ENCODE measurements around the gene FAM89B.

Gene FAM89B

GRCh38 chr11:65584106-65584505, 11.8 kb downstream of the FAM89B start:
- no peak overlapping the region for H3K4me3 ChIP-seq (ENCODE audit: low read depth, low read length)
- no peak for DNase-seq (ENCODE audit: low read depth)
- TF ChIP-seq, protein P1, sequence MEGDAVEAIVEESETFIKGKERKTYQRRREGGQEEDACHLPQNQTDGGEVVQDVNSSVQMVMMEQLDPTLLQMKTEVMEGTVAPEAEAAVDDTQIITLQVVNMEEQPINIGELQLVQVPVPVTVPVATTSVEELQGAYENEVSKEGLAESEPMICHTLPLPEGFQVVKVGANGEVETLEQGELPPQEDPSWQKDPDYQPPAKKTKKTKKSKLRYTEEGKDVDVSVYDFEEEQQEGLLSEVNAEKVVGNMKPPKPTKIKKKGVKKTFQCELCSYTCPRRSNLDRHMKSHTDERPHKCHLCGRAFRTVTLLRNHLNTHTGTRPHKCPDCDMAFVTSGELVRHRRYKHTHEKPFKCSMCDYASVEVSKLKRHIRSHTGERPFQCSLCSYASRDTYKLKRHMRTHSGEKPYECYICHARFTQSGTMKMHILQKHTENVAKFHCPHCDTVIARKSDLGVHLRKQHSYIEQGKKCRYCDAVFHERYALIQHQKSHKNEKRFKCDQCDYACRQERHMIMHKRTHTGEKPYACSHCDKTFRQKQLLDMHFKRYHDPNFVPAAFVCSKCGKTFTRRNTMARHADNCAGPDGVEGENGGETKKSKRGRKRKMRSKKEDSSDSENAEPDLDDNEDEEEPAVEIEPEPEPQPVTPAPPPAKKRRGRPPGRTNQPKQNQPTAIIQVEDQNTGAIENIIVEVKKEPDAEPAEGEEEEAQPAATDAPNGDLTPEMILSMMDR (conservative IDR thresholded peaks at IDR 0.05; ENCODE audit: low read depth, low read length), result no peak

GRCh38 chr11:65584723-65585171, 12.4 kb downstream of the FAM89B start:
- no peak overlapping the region for H3K4me3 ChIP-seq (ENCODE audit: low read depth, low read length)
- peak; percentile 17 for DNase-seq (ENCODE audit: low read depth)
- TF ChIP-seq, protein P1 (conservative IDR thresholded peaks at IDR 0.05; ENCODE audit: low read depth, low read length), result no peak

DNA sequence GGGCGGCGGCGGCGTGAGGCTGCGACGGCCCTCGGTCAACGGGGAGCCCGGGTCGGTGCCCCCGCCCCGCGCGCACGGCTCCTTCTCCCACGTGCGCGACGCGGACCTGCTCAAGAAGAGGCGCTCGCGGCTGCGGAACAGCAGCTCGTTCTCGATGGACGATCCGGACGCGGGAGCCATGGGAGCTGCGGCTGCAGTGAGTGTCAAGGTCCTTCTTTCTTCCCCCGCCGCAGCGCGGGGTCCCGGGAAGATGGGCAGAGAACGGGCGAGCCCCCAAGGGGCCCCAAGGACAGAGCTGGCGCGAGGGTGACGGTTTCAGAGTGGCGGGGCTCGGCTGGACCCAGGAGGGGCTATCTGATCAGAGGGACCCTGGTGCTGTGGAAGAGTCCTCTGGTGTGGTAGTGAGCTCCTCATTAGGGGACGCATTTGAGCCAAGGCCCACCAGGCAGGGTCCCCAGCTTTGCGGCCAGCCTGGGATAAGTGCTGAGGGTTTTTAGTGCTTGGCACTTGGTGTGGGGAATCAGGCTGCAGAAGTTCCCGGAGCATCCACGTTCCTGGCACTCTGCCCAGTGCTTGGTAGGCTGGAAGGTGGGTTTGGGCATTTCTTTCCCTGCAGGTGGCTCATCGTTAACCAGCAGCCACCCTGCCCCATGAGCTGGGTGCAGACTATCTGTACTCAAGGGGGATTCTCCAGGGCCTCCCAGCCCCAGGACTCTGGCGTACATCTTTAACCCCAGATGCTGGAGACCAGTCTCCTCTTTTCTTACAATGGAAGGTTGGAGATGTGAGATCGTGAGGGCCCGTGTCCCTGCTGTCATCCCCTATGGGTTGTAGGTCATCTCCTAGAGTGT, 13.3 kb downstream of the FAM89B start:
- TF ChIP-seq, protein P1 (conservative IDR thresholded peaks at IDR 0.05; ENCODE audit: low read depth, low read length), result no peak
- DNase-seq (ENCODE audit: low read depth), result no peak
- no peak overlapping the region for H3K4me3 ChIP-seq (ENCODE audit: low read depth, low read length)

DNA sequence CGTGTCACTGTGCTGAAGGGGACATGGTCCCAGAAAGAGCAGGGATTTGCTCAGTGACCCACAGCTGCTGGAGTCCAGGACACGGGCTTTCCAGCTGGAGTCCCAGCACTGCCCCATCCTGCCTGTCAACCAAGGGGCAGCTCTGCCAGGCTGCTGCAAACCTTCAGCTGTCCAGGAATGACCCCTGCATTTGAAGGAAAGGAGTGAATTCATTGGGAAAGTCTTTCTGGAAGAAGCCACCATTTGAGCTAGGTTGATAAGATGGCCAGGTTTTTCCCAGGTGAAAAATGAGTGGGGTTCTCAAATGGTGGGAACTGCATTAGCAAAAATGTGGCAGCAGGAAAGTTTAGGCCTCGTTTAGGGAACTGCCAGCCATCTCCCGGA, 13.9 kb downstream of the FAM89B start:
- no peak overlapping the region for H3K4me3 ChIP-seq (ENCODE audit: low read depth, low read length)
- DNase-seq (ENCODE audit: low read depth), result no peak
- TF ChIP-seq, protein P1 (conservative IDR thresholded peaks at IDR 0.05; ENCODE audit: low read depth, low read length), result no peak

DNA sequence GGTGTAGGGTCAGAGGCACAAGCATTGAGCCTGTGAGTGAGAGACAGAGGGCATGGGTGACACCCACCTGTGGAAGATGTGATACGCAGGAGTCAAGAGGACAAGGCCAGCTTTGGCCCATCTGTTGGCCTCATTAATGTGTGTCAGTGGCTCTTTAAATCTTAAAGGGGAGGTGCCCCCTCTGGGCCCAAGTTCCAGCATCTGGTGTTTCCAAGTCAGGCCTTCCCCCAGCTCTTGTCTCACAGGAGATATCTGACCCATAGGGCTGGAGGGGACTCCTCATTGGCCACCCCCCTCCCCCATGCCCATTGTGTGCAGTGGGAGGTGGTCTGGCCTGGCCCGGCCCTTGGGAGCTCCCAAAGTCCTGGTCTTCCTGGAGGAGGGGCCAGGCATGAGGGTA, 14.3 kb downstream of the FAM89B start:
- TF ChIP-seq, protein P1 (conservative IDR thresholded peaks at IDR 0.05; ENCODE audit: low read depth, low read length), result no peak
- peak; percentile 33 for DNase-seq (ENCODE audit: low read depth)
- no peak overlapping the region for H3K4me3 ChIP-seq (ENCODE audit: low read depth, low read length)

DNA sequence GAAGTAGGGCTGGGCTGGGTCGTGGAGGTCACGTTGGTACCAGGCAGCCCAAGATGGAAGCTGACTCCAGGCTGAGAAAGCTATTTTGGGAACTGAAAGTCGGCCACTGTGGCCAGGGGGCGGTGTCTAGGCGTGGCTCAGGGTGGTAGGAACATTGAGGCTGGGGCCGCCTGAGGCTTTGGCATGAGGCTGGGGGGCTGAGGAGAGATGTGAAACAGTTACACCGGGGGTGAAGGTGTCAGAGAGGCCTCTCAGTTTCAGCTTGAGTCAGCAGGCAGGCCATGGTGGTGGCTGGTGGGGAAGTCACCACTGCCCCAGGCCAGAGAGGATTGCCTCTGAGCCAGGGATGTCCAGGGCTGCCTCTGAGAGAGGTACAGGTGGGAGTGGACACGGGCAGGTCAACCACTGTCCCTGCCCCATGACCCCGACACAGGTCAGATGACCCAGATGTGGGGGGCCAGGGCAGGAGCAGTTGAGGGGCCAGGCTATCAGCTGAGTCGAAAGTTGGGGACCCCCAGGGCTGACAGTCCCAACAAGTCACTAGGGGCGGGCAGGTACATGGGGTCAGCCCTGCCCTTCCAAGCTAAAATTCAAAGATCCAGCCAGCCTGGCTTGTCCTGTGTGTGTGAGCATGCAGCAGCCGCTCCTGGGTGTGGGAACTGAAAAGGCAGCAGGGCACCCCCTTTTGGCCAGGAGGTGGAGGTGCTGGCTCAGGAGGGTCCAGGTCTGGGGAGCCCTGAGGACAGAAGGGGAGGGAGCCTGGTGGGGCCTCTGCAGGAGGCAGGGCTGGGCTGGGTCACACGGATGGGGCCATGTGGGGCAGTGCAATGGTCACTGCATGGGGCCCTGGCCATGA, 16.1 kb downstream of the FAM89B start:
- TF ChIP-seq, protein P1 (conservative IDR thresholded peaks at IDR 0.05; ENCODE audit: low read depth, low read length), result peak; percentile 80
- no peak overlapping the region for H3K4me3 ChIP-seq (ENCODE audit: low read depth, low read length)
- DNase-seq (ENCODE audit: low read depth), result peak; percentile 77

Data from choroid plexus epithelial cell (primary cell).